ENCODE results near the gene PRKCH. TPM values are rescaled to one million over a fixed set of nuclear protein-coding genes. Genes with fewer than 3 reads are reported as not detected.

Gene PRKCH
- total and polyA plus RNA-seq, 9 of the 15 experiments (the other 6 are each of a cell fraction or from before 2014, with no cell fraction given), result 0.61 to 4.4 (median 4.0) TPM

GRCh38 chr14:61416591-61416990 is 95.2 kb downstream of the PRKCH start:
- 14% methylated on average over 2 of the region's 2 CpGs for WGBS (ENCODE audit: insufficient coverage, low coverage, missing lambda C conversion rate)
- POLR2A ChIA-PET, result no interaction called here
- BruUV-seq (replicated peaks), result no TSS peak
- Histone ChIP-seq H3K9me3 (replicated peaks; ENCODE audit: control insufficient read depth, insufficient read depth, low read depth, low read length) (no peaks in the 10 kb centered on the region), H3K4me2 (ENCODE audit: insufficient read depth, low read length) (no peak overlapping the region), H3K4me3 (no peak overlapping the region), H3K4me1 (replicated peaks in 1 of 2; ENCODE audit: control insufficient read depth in 2 of 2, insufficient read depth in 2 of 2, low read length in 2 of 2) (peaks cover 0 to 2% of the 10 kb centered on the region in 2 experiments; a peak in 3 of 5 replicates), H4K20me1 (replicated peaks; ENCODE audit: control insufficient read depth, insufficient read depth, low read length) (no peaks in the 10 kb centered on the region), H3K27ac (ENCODE audit: extremely low read depth, low read depth, low read length) (no peak overlapping the region), H3K9ac (ENCODE audit: insufficient read depth in 1 of 2, low read depth in 2 of 2, low read length in 2 of 2) (no peak overlapping the region), H3K36me3 (ENCODE audit: control insufficient read depth, insufficient read depth, low read length) (no peaks in the 10 kb centered on the region), H3K79me2 (ENCODE audit: control insufficient read depth, insufficient read depth, low read length) (no peaks in the 10 kb centered on the region), H2AFZ (ENCODE audit: low read depth, low read length) (no peak overlapping the region), H3K27me3 (ENCODE audit: control insufficient read depth in 2 of 2, insufficient read depth in 2 of 2, low read length in 2 of 2) (no peaks in the 10 kb centered on the region), H3K9me1 (ENCODE audit: control insufficient read depth, insufficient read depth, low read length) (no peaks in the 10 kb centered on the region)
- FAIRE-seq, result no peak
- no peak for ATAC-seq
- CTCF ChIA-PET (ENCODE audit: low intra/inter-chr PET ratio), result no interaction called here
- in situ Hi-C loops (cut with MboI) (no loop called here), intact Hi-C loops (cut with micrococcal nuclease) (no loop called here)
- no peak for DNase-seq (ENCODE audit: extremely low read depth in 1 of 4, low spot score in 3 of 4)
- TF ChIP-seq FOXM1 (IDR thresholded peaks at IDR 0.05; ENCODE audit: low read depth) (no peak), FOXM1 (CRISPR knock-in tag; IDR thresholded peaks at IDR 0.05; ENCODE audit: low read depth) (no peak), ZNF609 (CRISPR knock-in tag; IDR thresholded peaks at IDR 0.05; ENCODE audit: borderline replicate concordance) (no peak), FOXA1 (IDR thresholded peaks at IDR 0.05; ENCODE audit: borderline replicate concordance) (no peak), ZNF277 (CRISPR knock-in tag; IDR thresholded peaks at IDR 0.05; ENCODE audit: borderline replicate concordance) (no peak), CBX3 (IDR thresholded peaks at IDR 0.05; ENCODE audit: borderline replicate concordance in 1 of 2, low read length in 2 of 2) (no peak), THRB (CRISPR knock-in tag; conservative IDR thresholded peaks at IDR 0.05) (no peak), STAG1 (CRISPR knock-in tag; IDR thresholded peaks at IDR 0.05; ENCODE audit: borderline replicate concordance) (no peak), TAF1 (IDR thresholded peaks at IDR 0.05; ENCODE audit: control insufficient read depth, extremely low read depth, insufficient read depth, low read length, severe bottlenecking) (no peak), PRDM10 (IDR thresholded peaks at IDR 0.05; ENCODE audit: partially characterized antibody) (no peak)
